H9 (cell line): ENCODE measurements around the gene SDK1. TPM values are rescaled to one million over a fixed set of nuclear protein-coding genes. Genes with fewer than 3 reads are reported as not detected.
"Not testable (repeated sequence)": the region's sequence is repeated elsewhere in the genome, so short reads cannot be mapped to it uniquely, and the experiment has no call there.

Experiments
- DNase-seq: peaks from one replicate; pipeline ENCODE4 v3.0.0-alpha.2; 2017
- H2AFZ ChIP-seq: one replicate; pipeline ENCODE4 v1.6.1; 2013; ENCODE audit warnings: mild to moderate bottlenecking, low read length, control low read depth, moderate library complexity
- H2AK5ac ChIP-seq: 2 replicates; pipeline ENCODE4 v1.6.1; 2013; ENCODE audit warnings: low read length, control low read depth, mixed read lengths; ENCODE audit not compliant: insufficient read length
- H2BK120ac ChIP-seq: one replicate; pipeline ENCODE4 v1.6.1; 2013; ENCODE audit warnings: low read depth, mild to moderate bottlenecking, low read length, control low read depth, inconsistent platforms; ENCODE audit not compliant: poor library complexity, severe bottlenecking
- H2BK12ac ChIP-seq: 2 replicates; pipeline ENCODE4 v1.6.1; 2013; ENCODE audit warnings: low read length, control low read depth, mixed read lengths, low read depth; ENCODE audit not compliant: insufficient read length
- H2BK15ac ChIP-seq: 2 replicates; pipeline ENCODE4 v1.6.1; 2013; ENCODE audit warnings: low read depth, low read length, control low read depth
- H2BK20ac ChIP-seq: one replicate; pipeline ENCODE4 v1.6.1; 2013; ENCODE audit warnings: low read depth, mild to moderate bottlenecking, low read length, control low read depth, inconsistent platforms; ENCODE audit not compliant: poor library complexity, severe bottlenecking
- H2BK5ac ChIP-seq: 2 replicates; pipeline ENCODE4 v1.6.1; 2013; ENCODE audit warnings: low read length, control low read depth, mixed read lengths; ENCODE audit not compliant: insufficient read length
- H3K14ac ChIP-seq: 2 replicates; pipeline ENCODE4 v1.6.1; 2013; ENCODE audit warnings: low read length, control low read depth; ENCODE audit not compliant: insufficient read depth
- H3K18ac ChIP-seq: 2 replicates; pipeline ENCODE4 v1.6.1; 2013; ENCODE audit warnings: low read depth, mild to moderate bottlenecking, mixed read lengths, low read length, control low read depth; ENCODE audit not compliant: insufficient read length
- H3K23ac ChIP-seq: 2 replicates; pipeline ENCODE4 v1.6.1; 2013; ENCODE audit warnings: low read length, control low read depth, mixed read lengths, low read depth; ENCODE audit not compliant: insufficient read length
- H3K23me2 ChIP-seq: 2 replicates; pipeline ENCODE4 v1.6.1; 2013; ENCODE audit warnings: low read depth, mild to moderate bottlenecking, mixed read lengths, low read length, control low read depth; ENCODE audit not compliant: insufficient read length, poor library complexity, severe bottlenecking
- H3K27ac ChIP-seq: 2 replicates; pipeline ENCODE4 v1.5.1; 2013; ENCODE audit warnings: low read length, control low read depth, mixed read lengths, low read depth; ENCODE audit not compliant: insufficient read length
- H3K27me3 ChIP-seq: 2 replicates; pipeline ENCODE4 v1.6.1; 2013; ENCODE audit warnings: low read length, control low read depth, inconsistent platforms; ENCODE audit not compliant: insufficient read depth
- H3K4ac ChIP-seq: 2 replicates; pipeline ENCODE4 v1.6.1; 2013; ENCODE audit warnings: low read depth, mild to moderate bottlenecking, control low read depth, inconsistent platforms, low read length, moderate library complexity
- H3K4me1 ChIP-seq: 2 replicates; pipeline ENCODE4 v1.6.1; 2013; ENCODE audit warnings: low read length, control low read depth, inconsistent platforms; ENCODE audit not compliant: insufficient read depth
- H3K4me2 ChIP-seq: 2 replicates; pipeline ENCODE4 v1.6.1; 2013; ENCODE audit warnings: low read length, control low read depth, mixed read lengths; ENCODE audit not compliant: insufficient read length, insufficient read depth
- H3K56ac ChIP-seq: 2 replicates; pipeline ENCODE4 v1.6.1; 2013; ENCODE audit warnings: low read depth, mild to moderate bottlenecking, mixed read lengths, low read length, control low read depth; ENCODE audit not compliant: insufficient read length
- H3K79me1 ChIP-seq: 2 replicates; pipeline ENCODE4 v1.6.1; 2013; ENCODE audit warnings: low read depth, mild to moderate bottlenecking, moderate library complexity, low read length, control low read depth, inconsistent platforms; ENCODE audit not compliant: insufficient read depth, poor library complexity, severe bottlenecking
- H3K79me2 ChIP-seq: 2 replicates; pipeline ENCODE4 v1.6.1; 2013; ENCODE audit warnings: low read length, control low read depth, inconsistent platforms; ENCODE audit not compliant: insufficient read depth
- H3K9ac ChIP-seq: 2 replicates; pipeline ENCODE4 v1.6.1; 2013; ENCODE audit warnings: low read length, control low read depth, mixed read lengths; ENCODE audit not compliant: insufficient read length; ENCODE audit errors: extremely low read depth
- H3K9me3 ChIP-seq: one replicate; pipeline ENCODE4 v1.6.1; 2013; ENCODE audit warnings: low read depth, low read length, inconsistent platforms; ENCODE audit not compliant: control insufficient read depth
- H3T11ph ChIP-seq: one replicate; pipeline ENCODE4 v1.6.1; 2013; ENCODE audit warnings: mild to moderate bottlenecking, low read length, control low read depth, inconsistent platforms
- H4K20me1 ChIP-seq: one replicate; pipeline ENCODE4 v1.6.1; 2013; ENCODE audit not compliant: control insufficient read depth, insufficient read length, insufficient read depth
- H4K5ac ChIP-seq: 2 replicates; pipeline ENCODE4 v1.6.1; 2013; ENCODE audit warnings: low read depth, mild to moderate bottlenecking, mixed read lengths, low read length, control low read depth; ENCODE audit not compliant: insufficient read length
- H4K8ac ChIP-seq: replicated peaks from 2 replicates; pipeline ENCODE4 v1.6.1; 2013; ENCODE audit warnings: low read length, control low read depth, mixed read lengths, low read depth; ENCODE audit not compliant: insufficient read length
- H4K91ac ChIP-seq: 2 replicates; pipeline ENCODE4 v1.6.1; 2013; ENCODE audit warnings: low read depth, mild to moderate bottlenecking, moderate library complexity, mixed read lengths, low read length, control low read depth; ENCODE audit not compliant: insufficient read length
- H3K27ac Mint-ChIP-seq, 3 experiments: 2 replicates in 2 of 3; 3 replicates in 1 of 3; pipeline ENCODE4 v1.8.0; 2020 to 2021; ENCODE audit warnings: mixed read lengths in 3 of 3, mild to moderate bottlenecking in 1 of 3, moderate library complexity in 1 of 3
- H3K27me3 Mint-ChIP-seq: 2 replicates; pipeline ENCODE4 v1.8.0; 2021; ENCODE audit warnings: low read depth, mild to moderate bottlenecking, moderate library complexity, mixed read lengths
- H3K36me3 Mint-ChIP-seq, 3 experiments: 2 replicates in 2 of 3; 3 replicates in 1 of 3; pipeline ENCODE4 v1.8.0; 2020 to 2021; ENCODE audit warnings: low read depth in 3 of 3, mixed read lengths in 3 of 3; ENCODE audit not compliant: insufficient read depth in 1 of 3
- H3K4me1 Mint-ChIP-seq, 2 experiments: 2 replicates each; pipeline ENCODE4 v1.8.0; 2020; ENCODE audit warnings: mixed read lengths in 2 of 2
- H3K4me3 Mint-ChIP-seq, 2 experiments: 2 replicates in 1 of 2; 3 replicates in 1 of 2; pipeline ENCODE4 v1.8.0; 2020 to 2021; ENCODE audit warnings: mild to moderate bottlenecking in 2 of 2, mixed read lengths in 2 of 2, moderate library complexity in 1 of 2
- H3K9me3 Mint-ChIP-seq, 2 experiments: 2 replicates in 1 of 2; 3 replicates in 1 of 2; pipeline ENCODE4 v1.8.0; 2020; ENCODE audit warnings: mild to moderate bottlenecking in 2 of 2, mixed read lengths in 2 of 2, moderate library complexity in 1 of 2
- WGBS: extraction: QIAGEN DNeasy Blood & Tissue Kit; methylation state at CpG from one replicate; pipeline ENCODE4 v1.1.7; 2013; ENCODE audit warnings: missing lambda C conversion rate, low lambda C conversion rate, mixed read lengths; ENCODE audit not compliant: insufficient read length; ENCODE audit errors: extremely low coverage; 5-methylcytosine and 5-hydroxymethylcytosine counted together
- total RNA-seq: library from RNA; stranded (reverse); gene quantifications from 2 replicates; pipeline ENCODE4 v1.2.1, GENCODE V29; 2021
- TF ChIP-seq, protein P1 (sequence below): fragments of 200-600 bp; sonication (generic); conservative IDR thresholded peaks from 3 replicates; pipeline ENCODE4 v1.8.0; 2021; ENCODE audit warnings: antibody characterized with exemption, mild to moderate bottlenecking

SDK1 gene
- total RNA-seq, 1 experiment from 2014 or later, result 8.7 TPM

DNA sequence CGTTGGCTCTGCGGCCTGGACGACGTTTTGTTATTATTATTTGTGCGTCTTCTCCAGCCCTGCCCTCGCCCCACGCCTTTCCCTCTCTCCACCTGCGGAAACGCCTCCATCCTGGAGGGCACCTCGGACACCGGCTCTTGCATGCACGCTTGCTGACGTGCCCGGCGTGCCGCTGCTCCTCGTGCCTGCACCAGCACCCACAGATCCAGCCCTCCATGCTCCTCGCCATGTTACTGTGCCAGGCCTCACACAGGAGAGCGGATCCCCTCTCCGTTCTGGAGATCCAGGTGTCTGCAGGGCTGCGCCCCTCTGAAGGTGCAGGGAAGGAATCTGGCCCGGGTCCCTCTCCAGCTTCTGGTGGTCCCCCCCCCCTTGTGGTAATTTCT, 1007.1 kb downstream of the SDK1 start:
- Histone ChIP-seq H2BK12ac (no peak overlapping the region), H2BK15ac (no peak overlapping the region), H3K27me3 (no peaks in the 10 kb centered on the region; the same call in 1 of the 2 replicates), H2BK5ac (no peak overlapping the region), H3K23ac (no peak overlapping the region), H2AFZ (no peak overlapping the region), H2AK5ac (no peak overlapping the region), H3K27ac (no peak overlapping the region), H4K5ac (no peak overlapping the region), H3K56ac (no peak overlapping the region), H2BK120ac (no peak overlapping the region), H3K9me3 (no peaks in the 10 kb centered on the region), H2BK20ac (no peak overlapping the region), H3K79me2 (no peaks in the 10 kb centered on the region), H3K4ac (no peak overlapping the region), H3K14ac (no peak overlapping the region), H4K8ac (no peak overlapping the region), H3K23me2 (no peaks in the 10 kb centered on the region), H3T11ph (no peak overlapping the region), H3K79me1 (no peaks in the 10 kb centered on the region), H3K4me2 (no peak overlapping the region), H4K20me1 (no peaks in the 10 kb centered on the region), H3K4me1 (no peaks in the 10 kb centered on the region), H3K9ac (no peak overlapping the region), H4K91ac (no peak overlapping the region), H3K18ac (no peak overlapping the region)
- H3K36me3 Mint-ChIP-seq, result no peaks in the 10 kb centered on the region; a peak in 2 of 7 replicates
- no peak overlapping the region for H3K27ac Mint-ChIP-seq
- no CpG with 5 or more reads among the region's 22 CpGs for WGBS
- H3K27me3 Mint-ChIP-seq, result peaks cover 70% of the 10 kb centered on the region
- peaks cover 2 to 67% of the 10 kb centered on the region in 2 experiments; a peak in 4 of 5 replicates for H3K9me3 Mint-ChIP-seq
- TF ChIP-seq, protein P1, sequence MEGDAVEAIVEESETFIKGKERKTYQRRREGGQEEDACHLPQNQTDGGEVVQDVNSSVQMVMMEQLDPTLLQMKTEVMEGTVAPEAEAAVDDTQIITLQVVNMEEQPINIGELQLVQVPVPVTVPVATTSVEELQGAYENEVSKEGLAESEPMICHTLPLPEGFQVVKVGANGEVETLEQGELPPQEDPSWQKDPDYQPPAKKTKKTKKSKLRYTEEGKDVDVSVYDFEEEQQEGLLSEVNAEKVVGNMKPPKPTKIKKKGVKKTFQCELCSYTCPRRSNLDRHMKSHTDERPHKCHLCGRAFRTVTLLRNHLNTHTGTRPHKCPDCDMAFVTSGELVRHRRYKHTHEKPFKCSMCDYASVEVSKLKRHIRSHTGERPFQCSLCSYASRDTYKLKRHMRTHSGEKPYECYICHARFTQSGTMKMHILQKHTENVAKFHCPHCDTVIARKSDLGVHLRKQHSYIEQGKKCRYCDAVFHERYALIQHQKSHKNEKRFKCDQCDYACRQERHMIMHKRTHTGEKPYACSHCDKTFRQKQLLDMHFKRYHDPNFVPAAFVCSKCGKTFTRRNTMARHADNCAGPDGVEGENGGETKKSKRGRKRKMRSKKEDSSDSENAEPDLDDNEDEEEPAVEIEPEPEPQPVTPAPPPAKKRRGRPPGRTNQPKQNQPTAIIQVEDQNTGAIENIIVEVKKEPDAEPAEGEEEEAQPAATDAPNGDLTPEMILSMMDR, result no peak
- peaks cover 4 to 8% of the 10 kb centered on the region in 2 experiments for H3K4me1 Mint-ChIP-seq
- no peak overlapping the region for H3K4me3 Mint-ChIP-seq
- DNase-seq, result no peak

DNA sequence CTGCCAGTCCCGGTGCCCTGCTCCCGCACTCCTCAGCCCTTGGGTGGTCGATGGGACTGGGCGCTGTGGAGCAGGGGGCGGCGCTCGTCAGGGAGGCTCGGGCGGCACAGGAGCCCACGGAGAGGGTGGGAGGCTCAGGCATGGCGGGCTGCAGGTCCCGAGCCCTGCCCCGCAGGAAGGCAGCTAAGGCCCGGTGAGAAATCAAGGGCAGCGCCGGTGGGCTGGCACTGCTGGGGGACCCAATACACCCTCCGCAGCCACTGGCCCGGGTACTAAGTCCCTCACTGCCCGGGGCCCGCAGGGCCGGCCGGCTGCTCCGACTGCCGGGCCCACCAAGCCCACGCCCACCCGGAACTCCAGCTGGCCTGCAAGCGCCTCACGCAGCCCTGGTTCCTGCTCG, 1012.9 kb downstream of the SDK1 start:
- not testable (repeated sequence) for H3K14ac ChIP-seq, H2BK5ac ChIP-seq, H3K9ac ChIP-seq, H3K27ac Mint-ChIP-seq, H2BK12ac ChIP-seq, H2BK120ac ChIP-seq, H4K5ac ChIP-seq, H3K27me3 ChIP-seq, H3K18ac ChIP-seq, H3K4me1 ChIP-seq, H4K20me1 ChIP-seq, H3K27ac ChIP-seq, H3K36me3 Mint-ChIP-seq, H4K8ac ChIP-seq, H3K23ac ChIP-seq, H3K4me2 ChIP-seq, H3K4ac ChIP-seq, H3K79me2 ChIP-seq, H2AFZ ChIP-seq, H2BK20ac ChIP-seq, H3T11ph ChIP-seq, H3K9me3 ChIP-seq, H4K91ac ChIP-seq, H3K23me2 ChIP-seq, H3K4me3 Mint-ChIP-seq, H2AK5ac ChIP-seq, H3K4me1 Mint-ChIP-seq, H2BK15ac ChIP-seq, DNase-seq, H3K79me1 ChIP-seq, H3K56ac ChIP-seq
- no CpG with 5 or more reads among the region's 29 CpGs for WGBS
- H3K9me3 Mint-ChIP-seq, result peaks cover 0 to 57% of the 10 kb centered on the region in 2 experiments; a peak in 3 of 5 replicates
- H3K27me3 Mint-ChIP-seq, result peaks cover 41% of the 10 kb centered on the region
